Measurements from ENCODE around the gene LRRC52.

Gene LRRC52

GRCh38 chr1:165525708-165526107, 18.1 kb upstream of the LRRC52 start:
- no peak for TF ChIP-seq CTCF (IDR thresholded peaks at IDR 0.05)
- TF ChIP-seq ZFX (IDR thresholded peaks at IDR 0.05; ENCODE audit: borderline replicate concordance) = no peak

DNA sequence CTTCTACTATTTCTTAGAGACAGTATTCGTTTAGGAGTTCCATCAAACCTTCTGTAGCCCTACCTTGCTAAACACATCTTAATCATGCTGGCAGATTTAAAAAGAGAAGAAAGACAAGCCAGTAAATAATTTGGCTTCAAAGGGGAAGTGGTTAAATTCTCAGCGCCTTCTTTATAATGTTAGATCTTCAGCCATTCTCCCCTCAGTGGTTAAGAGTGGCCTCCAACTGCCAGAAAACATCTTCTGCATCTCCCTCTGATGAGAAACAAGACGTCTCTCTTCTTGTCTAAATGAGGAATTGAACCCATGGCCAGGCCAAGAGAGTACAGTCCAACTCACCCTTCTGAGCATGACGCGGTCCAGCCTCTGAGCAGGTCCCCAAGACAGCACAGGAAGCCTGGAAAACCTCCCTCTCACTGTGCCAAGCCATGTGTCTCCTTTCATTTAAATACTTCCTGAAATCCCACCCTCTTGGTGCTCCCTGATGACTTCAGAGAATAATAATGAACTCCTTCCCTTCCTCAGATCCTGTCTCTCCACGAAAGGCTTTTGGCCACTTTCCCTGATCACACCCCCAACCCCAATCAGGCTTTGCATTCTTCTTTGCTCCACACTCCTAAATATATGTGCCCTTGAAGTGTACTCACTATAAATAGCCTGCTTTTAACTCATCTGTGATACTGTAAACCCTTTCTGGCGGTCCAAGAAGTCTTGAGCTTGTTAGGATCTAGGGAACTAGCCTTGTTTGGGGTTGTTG, 16.4 kb upstream of the LRRC52 start:
- H3K27ac ChIP-seq = no peak overlapping the region
- TF ChIP-seq CTCF (IDR thresholded peaks at IDR 0.05) (no peak), ZFX (IDR thresholded peaks at IDR 0.05; ENCODE audit: borderline replicate concordance) (no peak)

More at GRCh38 chr1:165525708-165526107, 18.1 kb upstream of the LRRC52 start:
- no peak overlapping the region for H3K27ac ChIP-seq

GRCh38 chr1:165531021-165531420, 12.8 kb upstream of the LRRC52 start:
- TF ChIP-seq CTCF (IDR thresholded peaks at IDR 0.05) = no peak
- TF ChIP-seq ZFX (IDR thresholded peaks at IDR 0.05; ENCODE audit: borderline replicate concordance) = no peak
- H3K27ac ChIP-seq = no peak overlapping the region

DNA sequence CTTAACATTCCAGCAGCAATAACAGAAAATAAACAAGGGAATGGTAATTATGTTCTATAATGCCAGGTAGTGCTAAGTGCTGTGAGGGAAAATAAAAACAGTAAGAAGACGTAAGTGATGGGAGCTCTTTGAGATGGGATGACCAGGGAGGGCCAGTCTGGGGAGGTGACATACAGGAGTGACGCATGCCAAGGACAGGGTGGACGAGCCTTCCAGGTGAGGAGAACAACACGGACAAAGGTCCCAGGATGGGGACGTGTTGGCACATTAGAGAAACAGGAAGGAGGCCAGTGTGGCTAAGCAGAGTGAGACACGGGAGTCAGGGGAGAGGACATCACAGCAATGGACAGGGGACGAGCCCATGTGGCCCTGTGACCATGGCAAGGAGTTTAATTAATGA, 11.7 kb upstream of the LRRC52 start:
- TF ChIP-seq ZFX (IDR thresholded peaks at IDR 0.05; ENCODE audit: borderline replicate concordance) (no peak), CTCF (IDR thresholded peaks at IDR 0.05) (no peak)

DNA sequence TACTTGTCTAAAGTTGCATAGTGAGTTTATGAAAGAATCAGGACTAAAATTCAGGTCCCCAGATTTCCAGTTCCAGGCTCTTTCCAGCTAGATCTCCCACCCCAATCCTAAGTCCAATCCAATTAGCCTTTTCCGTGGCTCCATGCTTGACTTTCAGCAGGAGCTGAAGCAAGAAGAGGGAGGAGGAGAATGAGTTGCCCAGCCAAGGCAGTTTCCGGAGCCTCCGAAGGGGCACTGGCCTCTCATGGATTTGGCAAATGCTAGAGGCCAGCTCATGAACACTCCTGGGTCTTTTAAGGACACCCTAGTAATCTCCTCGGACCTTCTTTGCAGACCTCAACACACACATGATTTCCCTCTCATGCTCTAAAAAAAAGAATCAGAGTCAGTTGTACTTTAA, 10.5 kb upstream of the LRRC52 start:
- no peak overlapping the region for H3K27ac ChIP-seq

More for the DNA sequence above, 11.7 kb upstream of the LRRC52 start:
- H3K27ac ChIP-seq = no peak overlapping the region

GRCh38 chr1:165536016-165536415, 7.8 kb upstream of the LRRC52 start:
- no peak for TF ChIP-seq ZFX (IDR thresholded peaks at IDR 0.05; ENCODE audit: borderline replicate concordance)
- no peak for TF ChIP-seq CTCF (IDR thresholded peaks at IDR 0.05)
- H3K27ac ChIP-seq = no peak overlapping the region

More for the DNA sequence above, 10.5 kb upstream of the LRRC52 start:
- no peak for TF ChIP-seq CTCF (IDR thresholded peaks at IDR 0.05)
- TF ChIP-seq ZFX (IDR thresholded peaks at IDR 0.05; ENCODE audit: borderline replicate concordance) = no peak

GRCh38 chr1:165537356-165538109, 6.3 kb upstream of the LRRC52 start:
- H3K27ac ChIP-seq = no peak overlapping the region
- no peak for TF ChIP-seq ZFX (IDR thresholded peaks at IDR 0.05; ENCODE audit: borderline replicate concordance)
- TF ChIP-seq CTCF (IDR thresholded peaks at IDR 0.05) = no peak
